ENCODE measurements around the gene TTC23.

- TF ChIP-seq POLR2A (IDR thresholded peaks at IDR 0.05) = no peak
- TF ChIP-seq CTCF (IDR thresholded peaks at IDR 0.05) = no peak
Observed at GRCh38 chr15:99145778-99146177, 103.6 kb downstream of the TTC23 start.
